ENCODE results near the gene GNL1.

- TF ChIP-seq CTCF (IDR thresholded peaks at IDR 0.05) (peak in 2 of 3 donors; percentile 32 to 40), EP300 (IDR thresholded peaks at IDR 0.05) (no peak), POLR2A (IDR thresholded peaks at IDR 0.05) (peak; percentile 81)
Measured at GRCh38 chr6:30556066-30556905, at the start of gene GNL1.

Data from ovary (tissue), 3 donors.